Stimulated activated CD4-positive, alpha-beta T cell treated with anti-CD3 and anti-CD28 coated beads, Interleukin-15, amount 100 ng/mL, for 24 hours (primary cell): Measurements from ENCODE around the gene MAD2L2.
A peak's percentile ranks its signal among the peaks of the same experiment; 100 is the strongest.

Experiments
- DNase-seq: peaks from one replicate; pipeline ENCODE4 v3.0.0-alpha.2; 2020

The MAD2L2 gene

DNA sequence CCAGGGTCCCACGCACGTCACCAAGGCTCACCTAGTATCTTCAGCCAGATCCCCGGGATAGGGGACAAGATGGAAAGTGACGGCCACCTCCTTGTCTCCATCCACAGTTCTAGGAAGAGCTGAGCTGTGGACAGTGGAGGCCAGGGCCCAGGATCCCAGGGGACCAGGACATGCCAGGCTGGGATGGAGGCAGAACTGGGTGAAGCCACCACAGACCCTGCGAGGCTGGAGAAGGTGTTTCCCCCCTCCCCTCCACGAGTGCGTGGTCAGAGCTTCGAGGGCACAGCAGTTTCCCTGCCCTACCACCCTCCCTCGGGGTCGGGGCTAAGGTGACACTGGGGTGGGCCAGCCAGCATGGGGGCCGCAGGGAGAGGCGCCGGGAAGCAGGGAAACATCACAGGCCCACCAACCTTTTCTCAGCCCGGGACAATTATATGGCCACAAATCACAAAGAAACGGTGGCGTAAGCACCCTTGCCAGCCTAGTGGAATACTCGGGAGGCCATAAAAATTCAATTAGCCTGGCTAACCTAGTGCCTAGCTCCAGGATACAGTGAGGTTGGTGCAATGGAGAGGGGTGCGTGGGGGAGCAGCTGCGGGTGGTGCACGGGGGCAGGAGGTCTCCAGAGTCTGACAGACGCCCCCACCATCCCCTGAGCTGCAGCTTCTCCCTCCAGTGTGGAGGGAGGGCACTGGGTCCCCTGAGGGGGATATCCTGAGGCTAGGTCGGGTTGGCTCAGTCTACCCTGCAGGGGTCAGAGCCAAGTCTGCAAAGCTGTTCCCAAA is 23.9 kb upstream of the MAD2L2 start:
- DNase-seq, result no peak

GRCh38 chr1:11704194-11704529 is 23.2 kb upstream of the MAD2L2 start:
- no peak for DNase-seq

DNA sequence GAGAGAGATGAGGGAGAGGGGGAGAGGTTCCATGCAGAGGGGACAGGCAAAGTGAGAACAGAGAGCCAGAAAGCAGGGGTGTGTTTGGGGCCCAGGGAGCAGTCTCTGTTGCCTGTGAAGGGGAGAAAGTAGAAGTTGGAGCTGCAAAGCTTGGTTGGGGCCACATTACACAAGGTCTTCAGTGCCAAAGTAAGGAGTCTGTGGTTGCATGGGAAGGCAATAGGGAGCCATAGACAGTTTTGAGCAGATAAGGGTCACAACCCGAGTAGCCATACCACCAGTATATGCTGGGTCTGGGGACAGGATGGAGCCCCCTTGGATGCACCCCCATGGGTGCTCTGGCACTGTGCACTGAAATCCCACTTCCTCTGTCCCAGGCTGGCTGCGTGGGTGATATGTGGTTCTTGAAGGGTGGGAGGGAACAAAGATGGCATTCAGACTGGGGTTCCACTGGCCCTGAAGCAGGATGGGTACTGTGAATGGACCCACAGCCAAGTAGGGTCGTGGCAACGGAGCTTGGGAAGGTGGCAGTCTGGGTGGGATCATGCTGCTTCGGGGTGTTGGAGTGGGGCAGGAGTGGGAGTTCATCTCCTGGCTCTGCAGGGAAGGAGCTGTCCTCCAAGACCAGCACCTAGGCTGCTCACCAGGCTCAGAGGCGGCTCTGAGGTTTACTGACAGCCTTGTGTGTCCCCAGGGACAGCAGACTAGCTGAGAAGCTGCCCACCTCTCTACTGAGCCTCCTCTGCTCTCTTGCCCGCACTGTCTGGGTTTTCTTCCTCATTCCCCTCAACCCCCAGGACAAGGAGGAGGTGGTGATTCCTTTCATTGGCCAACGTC is 22.6 kb upstream of the MAD2L2 start:
- no peak for DNase-seq

DNA sequence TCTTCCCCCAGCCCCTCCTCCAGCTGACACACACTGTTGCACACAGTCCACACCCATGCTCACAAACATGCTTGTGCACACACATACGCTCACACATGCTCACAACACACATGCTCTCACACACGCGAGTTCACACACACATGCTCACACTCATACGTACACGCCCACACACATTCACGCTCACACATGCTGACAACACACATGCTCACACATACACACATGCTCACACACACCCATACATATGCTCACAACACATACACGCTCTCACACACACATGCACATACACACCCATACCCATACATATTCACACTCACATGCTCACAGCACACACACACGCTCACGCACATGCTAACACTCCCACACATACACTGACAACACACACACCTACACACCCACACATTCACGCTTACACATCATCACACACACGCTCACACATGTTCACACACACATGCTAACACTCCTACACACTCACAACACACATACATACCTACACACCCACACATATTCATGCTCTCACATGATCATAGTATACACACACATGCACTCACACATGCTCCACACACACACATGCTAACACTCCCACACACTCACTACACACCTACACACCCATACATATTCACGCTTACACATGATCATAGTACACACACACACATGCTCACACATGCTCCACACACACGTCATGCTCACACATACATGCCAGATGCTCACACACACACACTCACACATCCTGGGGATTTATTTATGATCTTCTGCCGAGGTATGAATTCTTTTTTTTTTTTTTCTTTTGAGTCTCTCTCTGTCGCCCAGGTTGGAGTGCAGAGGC is 21.2 kb upstream of the MAD2L2 start:
- DNase-seq, result no peak

DNA sequence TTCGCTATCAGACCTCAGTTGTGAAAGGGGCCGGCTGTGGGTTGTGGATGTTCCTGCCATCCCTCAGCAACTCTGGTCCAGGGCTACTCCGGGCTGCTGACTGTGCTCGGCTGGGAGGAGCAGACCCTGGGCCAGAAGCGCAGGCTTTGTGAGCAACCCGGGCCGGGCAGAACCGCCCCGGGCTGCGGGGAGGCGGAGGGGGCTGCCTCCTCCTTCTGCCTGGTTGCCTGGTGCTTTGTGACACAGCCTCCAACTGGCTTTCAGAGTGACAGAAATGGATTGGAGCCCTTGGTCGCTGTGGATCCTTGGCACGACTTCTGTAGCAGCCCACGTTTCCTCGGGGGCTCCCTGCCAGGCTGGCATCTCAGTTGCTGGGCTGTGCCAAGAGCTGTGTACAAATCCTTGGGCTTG is 20.6 kb upstream of the MAD2L2 start:
- DNase-seq, result no peak

GRCh38 chr1:11700601-11701467 is 19.9 kb upstream of the MAD2L2 start:
- no peak for DNase-seq

GRCh38 chr1:11697893-11698210 is 16.9 kb upstream of the MAD2L2 start:
- DNase-seq, result no peak

DNA sequence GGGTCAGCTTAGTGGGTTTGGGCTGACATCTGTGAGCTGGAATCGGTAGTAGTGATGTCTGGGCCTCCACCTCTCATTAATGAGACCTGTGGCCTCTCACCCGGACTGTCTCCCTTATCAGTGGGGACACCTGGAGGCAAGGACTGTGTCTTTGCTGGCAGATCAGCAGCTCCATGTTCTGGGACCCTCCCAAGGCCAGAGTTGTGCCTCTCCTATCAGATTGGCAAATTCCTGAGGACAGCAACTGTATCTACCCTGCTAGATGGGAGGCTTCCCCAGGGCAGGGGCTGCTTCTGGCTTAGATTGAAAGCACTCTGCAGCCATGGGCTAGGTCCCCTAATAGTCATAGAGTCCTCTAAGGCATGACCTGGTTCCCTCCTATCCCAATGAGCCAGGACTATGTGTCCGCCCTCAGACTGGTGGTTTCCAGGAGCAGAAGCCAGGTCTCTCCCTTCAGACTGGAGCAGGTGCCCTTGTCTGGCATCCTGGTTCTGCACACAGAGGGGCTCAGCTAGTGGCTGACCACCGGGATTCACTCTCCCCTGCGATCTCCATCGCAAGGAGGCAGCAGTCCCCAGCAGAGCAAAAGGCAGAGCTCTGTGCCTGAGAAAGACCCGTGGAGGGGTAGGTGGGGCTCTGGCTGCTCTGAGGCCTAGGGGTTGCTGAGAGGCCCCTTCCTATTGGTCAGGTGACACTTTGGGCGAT is 16.4 kb upstream of the MAD2L2 start:
- no peak for DNase-seq

DNA sequence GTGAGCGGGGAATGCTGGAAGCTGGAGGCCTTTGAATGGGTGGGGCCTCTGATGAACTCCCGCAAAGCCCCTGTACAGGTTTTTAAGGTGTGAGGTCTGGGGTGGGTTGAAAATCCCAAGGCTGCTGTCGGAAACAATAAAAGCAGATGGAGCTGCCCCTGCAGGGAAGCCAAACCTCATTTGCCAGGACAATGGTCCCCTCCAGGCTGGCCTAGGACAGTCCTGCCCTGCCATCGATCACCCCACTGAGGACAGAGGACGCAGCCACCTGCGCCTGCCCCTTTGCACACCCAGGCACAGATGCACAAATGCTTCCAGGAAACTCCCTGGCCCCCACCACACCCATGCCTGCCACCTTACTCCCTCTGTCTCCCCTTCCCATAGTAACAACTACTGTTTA is 14.9 kb upstream of the MAD2L2 start:
- DNase-seq, result no peak

GRCh38 chr1:11693917-11694316 is 13.0 kb upstream of the MAD2L2 start:
- DNase-seq, result no peak

DNA sequence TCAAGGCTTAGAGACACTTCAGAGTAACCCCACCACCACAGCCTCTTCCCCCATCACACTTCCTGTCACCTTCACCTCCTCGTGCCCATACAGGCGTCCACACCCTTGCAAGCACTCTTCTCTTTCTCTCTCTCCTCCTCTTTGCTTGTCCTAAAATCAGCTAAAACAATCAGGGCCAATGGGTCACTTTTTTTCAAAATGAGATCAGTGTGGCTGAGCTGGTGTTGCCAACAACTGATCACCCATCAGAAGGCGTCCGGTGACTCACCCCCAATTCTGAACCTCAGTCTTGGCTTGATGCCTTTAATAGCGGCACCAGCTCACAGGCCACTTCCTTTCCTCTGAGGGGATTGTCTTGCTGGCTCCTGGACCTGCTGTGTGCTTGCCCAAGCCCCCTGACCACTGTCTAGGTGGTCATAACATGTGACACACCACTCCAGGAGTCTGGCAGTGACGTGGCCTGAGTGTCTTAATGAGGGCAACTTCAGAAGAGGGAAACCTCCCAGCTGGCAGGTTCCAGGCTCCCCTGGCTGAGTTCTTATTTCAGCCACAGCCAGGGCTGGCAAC is 12.2 kb upstream of the MAD2L2 start:
- DNase-seq, result peak; percentile 53

DNA sequence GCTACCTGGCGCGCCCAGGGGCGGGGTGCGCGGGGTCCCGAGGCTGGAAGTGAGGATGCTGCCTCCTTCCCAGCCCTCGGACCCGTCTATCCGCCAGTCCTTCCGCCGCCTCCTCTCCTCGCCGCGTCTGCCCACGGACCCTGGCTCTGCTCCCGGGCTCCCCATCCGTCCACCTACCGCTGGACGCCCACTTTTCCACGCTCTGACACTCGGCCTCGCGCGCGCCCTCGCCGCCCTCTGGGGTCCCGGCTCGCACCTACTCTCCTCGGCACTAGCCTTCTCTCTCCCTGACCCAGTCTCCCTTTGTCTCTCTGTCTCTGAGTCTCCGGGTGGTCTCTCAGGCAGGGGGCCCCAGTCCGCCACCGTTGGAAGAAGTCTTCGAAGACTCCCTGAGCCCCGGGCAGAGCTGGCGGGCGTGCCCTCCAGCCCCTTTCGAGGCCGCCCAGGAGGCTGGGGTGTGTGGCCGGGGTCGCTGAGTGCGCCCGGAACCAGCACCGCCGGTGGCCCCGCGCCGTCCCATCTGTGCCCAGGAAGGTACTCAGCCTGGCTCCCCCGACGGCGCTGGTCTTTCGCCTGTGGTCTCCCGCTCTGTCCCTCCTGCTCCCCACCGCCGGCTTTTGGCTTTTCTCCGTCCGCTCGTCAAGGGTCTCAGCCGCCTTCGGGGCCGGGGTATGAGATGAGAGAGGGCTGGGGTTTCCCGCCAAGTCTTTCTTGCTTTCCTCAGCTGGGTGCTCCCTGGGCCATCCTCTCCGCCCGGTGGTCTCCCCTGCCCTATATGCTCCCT is 11.2 kb upstream of the MAD2L2 start:
- DNase-seq, result no peak

- peak; percentile 29 for DNase-seq
Observed at GRCh38 chr1:11691302-11691914, 10.5 kb upstream of the MAD2L2 start, which contains the start of gene DRAXIN. TSS of gene DRAXIN (plus strand) at chr1:11691710. CDS start at chr1:11706259, 14,549 bp downstream.

DNA sequence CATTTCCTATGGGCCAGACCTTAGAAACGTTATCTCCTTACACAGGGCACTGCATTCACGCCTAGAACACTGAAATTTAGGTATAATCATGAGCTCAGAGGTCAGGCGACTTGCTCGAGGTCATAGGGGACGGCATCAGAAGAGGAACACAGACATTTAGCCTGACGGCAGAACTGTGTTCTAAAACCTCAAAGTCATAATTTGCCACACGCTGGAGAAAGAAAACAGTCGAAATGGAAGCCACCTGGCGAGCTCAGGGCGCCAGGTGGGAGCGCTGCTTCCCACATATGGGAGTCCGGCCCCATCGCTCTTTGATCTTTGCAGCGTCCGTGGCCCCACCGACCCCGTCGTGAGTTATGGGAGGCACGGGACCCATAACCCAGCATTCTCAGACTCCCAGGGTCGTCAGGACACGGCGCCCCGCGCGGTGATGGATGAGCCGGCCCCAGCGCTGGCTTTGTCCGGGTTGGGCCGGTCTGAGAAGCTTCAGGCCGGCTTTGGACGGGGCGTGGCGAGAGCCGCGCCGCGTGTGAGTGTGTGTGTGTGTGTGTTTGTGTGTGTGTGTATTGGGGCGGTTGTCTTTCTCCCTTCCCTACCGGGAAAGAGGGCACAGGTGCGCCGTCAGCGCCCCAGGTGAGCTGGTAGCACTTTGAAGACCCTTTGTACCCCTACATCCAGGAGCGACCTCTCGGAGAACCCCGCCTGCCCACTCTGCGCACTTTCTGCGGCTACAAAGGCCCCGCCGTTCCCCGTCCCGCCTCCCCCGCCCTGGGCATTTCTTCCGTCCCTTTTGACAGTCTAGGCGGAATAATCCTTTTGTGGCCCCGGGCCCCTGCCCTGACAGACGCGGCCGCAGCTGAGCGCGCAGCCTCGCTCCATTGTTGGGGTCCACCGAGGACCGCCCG is 9.7 kb upstream of the MAD2L2 start:
- DNase-seq, result no peak

- no peak for DNase-seq
Observed at GRCh38 chr1:11688506-11688905, 7.6 kb upstream of the MAD2L2 start.

GRCh38 chr1:11685210-11685752 is 4.3 kb upstream of the MAD2L2 start:
- no peak for DNase-seq

DNA sequence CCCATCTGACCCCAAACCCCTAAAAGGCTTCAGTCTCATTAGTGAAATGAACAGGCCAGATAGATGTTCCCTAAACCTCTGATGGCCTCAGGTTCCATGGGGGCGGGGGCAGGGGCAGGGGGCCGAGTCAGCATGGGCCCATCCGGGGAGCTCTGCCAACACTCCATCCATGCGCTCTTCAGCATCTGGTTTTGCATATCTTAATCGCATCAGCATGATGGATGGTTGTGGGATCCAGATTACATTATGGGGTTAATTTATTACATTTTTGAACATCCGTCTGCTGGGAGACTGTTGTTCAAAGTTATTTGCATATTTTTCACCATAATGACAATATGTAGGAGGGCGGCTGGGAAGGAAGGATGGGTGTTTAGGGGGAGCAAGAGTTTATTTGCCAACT is 3.1 kb upstream of the MAD2L2 start:
- DNase-seq, result no peak

DNA sequence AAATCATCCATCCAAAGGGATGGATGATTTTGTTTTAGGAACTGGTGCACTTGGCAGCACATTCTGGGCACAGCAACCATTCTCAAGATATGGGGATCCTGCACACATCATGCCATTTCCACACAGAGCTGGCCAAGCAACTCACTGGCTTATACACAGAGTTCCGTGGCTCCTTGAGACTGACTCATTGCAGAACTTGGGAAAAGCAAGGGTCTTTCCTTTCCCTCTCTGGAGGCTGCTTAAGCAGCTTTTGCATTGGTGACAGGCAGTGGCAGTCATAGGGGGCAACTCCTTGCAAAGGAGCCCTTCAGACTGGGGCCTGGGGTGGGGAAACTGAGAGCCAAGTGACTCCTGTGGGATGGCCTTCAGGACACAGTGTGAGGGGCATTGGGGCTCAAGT is 1.9 kb upstream of the MAD2L2 start:
- DNase-seq, result no peak

DNA sequence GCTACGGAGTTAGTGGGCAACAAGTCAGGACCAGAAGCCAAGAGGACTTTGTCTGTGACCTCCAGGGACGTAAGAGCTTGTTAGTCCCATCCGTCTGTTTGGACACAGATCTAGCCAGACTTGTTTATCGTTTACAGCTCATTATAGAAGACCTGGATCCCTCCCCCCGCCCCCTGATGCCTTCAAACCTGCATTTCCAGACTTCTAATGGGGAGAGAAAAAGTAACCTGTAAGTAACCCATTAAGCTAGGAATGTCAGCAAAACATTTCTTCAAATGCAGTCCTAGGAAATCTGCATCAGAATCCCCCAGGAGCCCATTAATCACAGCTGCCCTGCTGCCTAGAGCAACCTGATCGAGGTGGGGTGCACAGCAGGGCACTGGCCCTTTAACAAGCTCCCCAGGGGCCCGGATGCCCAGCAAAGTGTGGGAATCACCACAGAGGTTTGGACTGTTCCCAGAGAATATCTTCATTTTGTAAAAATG is 1.4 kb upstream of the MAD2L2 start:
- DNase-seq, result no peak
